Kidney capillary endothelial cell (primary cell): ENCODE results near the gene KCNG2.

ENCODE experiments used
- DNase-seq: peaks from one replicate; pipeline ENCODE4 v3.0.0-alpha.2; 2018; ENCODE audit warnings: low spot score

Gene KCNG2

DNA sequence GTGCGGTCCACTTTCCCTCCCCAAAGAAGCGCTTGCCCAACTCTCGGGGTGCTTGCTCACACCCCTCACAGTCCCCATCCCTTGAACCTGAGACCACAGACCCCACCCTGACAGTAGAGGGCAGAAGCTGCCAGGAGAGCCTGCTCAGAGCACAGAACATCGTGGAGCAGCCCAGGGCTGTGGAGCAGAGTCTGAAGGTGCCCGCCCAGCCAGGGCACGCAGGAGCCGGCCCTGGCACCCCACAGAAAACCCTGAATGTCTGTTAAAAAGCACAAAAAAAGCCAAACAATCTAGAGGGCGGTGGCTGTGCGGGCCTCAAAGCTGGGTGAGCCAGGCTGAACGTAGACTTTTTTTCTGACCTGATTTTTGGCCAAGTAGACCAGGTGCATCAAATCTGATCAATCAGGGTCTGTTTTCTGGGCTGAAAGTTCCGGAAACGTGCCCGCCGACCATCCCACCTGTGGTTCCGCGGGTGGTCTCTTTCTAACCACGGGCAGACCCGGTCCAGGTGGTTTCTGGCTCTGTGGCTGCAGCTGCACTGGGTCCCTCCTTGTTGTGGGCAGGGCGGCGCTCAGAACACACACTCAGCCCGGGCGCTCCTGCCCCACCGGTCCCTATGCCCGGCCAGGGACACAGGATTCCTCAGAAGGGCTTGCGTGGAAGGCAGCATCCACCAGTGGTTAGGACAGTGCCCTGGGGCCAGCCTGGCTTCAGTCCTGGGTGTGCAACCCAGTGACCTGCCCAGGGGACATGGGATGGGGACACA, 87.4 kb downstream of the KCNG2 start:
- DNase-seq: no peak

DNA sequence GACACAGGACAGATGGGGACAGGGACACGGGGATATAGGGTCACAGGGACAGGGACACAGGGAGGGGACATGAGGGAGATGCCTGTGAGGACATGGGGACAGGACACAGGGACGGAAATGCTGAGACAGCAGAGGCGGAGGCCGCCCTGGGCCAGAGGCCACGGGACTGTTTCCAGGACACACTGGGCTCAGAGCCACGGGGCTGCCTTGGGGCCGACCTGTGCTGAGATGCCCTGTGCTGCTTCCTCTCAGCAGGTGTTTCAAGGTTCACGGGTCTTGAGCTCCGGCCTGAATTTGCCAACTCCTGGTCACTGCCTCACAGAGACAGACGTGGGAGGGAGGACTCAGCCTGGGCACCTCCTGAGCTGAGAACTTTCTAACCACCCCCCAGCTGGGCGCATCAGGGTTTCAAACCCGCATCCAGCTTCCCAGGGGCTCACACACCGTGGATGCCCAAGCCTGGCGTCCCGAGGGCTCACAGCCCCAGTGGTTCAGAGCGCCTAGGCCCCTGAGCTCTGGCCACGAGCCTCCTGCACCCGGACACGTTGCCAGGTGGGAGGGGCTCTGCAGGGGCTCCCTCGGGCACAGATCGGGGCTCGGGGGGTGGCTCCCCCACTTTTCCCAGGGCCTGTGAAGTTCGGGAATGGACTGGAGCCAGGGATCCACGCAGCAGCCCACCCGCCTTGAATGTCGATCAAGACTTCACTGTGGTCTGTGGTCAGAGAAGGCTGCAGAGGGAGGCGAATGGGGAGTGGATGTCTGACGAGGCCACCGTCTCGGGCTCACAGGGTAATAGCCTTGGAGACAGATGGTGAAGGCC, 89.7 kb downstream of the KCNG2 start:
- DNase-seq: no peak

DNA sequence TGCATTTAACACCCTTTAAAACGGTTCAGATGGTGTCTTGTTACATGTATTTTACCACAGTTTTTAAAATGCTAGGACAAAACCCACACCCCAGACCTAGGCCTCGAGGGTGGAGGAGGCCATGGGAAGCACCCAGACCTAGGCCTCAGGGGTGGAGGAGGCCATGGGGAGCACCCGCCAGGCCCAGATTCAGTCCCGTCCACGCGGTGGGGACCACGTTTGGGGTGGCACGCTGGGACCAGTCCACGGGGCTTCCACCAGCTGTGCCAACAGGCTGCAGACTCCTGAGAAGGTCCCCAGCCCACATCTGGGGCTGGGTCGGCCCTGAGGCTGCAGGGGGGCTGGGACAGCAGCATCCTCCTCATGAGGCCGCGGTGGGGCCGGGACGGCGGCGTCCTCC, 90.3 kb downstream of the KCNG2 start:
- no peak for DNase-seq

DNA sequence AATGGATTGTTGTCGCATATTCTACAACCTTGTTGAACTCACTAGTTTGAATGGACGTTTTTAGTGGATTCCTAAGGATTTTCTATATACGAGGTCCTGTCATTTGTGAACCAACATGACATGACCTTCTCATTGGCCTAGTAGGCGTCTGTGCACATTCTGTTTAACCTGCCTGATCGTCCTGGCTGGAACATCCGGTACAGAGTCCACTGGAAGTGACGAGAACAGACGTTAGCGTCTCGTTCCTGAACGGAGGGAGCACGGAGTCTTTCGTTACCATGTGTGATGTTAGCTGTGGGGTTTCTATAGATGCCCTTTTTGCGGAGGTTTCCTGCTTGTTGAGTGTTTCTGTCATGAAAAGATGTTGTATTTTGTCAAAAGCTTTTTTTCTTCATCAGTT, 91.8 kb downstream of the KCNG2 start:
- DNase-seq: no peak

DNA sequence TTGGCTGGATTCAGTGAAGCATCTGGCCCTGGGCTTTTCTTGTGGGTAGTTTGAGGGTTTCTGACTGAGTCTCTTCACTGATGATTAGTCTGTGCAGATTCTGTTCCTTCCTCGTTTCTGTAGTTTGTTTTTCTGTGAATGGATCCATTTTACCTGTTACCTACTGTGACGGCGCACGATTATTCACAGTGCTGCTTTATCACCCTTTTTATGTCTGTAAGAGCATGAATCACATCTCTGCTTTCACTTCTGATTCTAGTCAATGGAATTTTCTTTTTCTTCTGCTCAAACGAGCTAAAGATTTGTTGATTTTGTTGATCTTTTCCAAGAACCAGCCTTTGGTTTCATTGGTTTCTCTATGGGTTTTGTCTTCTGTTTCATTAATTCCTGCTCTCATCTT, 92.9 kb downstream of the KCNG2 start:
- no peak for DNase-seq

DNA sequence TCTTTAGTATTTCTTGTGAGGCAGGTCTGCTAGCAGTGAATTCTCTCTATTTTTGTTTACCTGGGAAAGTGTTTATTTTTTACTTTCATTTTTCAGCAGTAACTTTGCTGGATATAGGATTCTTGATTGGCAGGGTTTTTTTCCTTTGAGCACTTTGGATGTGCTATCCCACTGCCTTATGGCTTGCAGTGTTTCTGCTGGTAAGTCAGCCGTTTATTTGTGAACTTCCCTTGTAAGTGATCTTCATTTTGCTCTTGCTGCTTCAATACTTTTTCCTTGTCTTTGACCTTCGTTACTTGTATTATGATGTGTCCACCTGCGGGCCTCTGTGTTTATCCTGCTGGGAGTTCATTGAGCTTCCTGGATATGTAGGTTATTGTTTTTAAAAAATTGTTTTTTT, 99.0 kb downstream of the KCNG2 start:
- DNase-seq: no peak

DNA sequence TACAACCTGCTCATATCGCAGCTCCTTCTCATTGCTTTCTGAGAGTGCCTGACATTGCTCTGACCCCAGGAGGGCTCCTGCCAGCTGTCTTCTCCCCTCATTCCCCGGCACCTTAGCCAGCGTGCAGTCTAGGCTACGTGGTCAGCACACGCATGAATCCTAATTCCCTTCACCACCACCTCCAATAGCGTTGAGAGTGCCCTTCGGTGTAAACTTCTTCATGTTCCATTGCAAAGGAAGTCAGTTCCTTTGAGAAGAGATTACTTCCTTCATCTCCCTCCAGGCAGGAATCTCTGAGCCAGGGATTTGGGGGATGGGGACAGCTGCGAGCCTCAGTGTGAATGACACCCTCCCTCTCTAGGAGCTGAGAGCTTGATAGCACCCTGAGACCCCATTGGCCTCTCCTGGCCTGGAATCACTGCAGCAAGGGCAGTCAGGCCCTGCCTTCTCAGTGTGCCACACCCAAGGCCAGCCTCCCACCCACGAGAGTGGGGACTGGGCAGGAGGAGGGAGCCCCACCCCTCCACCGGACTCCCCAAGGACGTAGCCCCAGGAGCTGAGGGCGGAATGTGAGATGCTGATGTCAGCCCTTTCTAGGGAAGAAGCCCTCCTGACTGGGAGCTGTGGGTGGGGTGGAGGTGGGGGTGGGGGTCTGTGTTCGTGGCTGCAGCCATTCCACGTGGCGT, 100.3 kb downstream of the KCNG2 start:
- no peak for DNase-seq

DNA sequence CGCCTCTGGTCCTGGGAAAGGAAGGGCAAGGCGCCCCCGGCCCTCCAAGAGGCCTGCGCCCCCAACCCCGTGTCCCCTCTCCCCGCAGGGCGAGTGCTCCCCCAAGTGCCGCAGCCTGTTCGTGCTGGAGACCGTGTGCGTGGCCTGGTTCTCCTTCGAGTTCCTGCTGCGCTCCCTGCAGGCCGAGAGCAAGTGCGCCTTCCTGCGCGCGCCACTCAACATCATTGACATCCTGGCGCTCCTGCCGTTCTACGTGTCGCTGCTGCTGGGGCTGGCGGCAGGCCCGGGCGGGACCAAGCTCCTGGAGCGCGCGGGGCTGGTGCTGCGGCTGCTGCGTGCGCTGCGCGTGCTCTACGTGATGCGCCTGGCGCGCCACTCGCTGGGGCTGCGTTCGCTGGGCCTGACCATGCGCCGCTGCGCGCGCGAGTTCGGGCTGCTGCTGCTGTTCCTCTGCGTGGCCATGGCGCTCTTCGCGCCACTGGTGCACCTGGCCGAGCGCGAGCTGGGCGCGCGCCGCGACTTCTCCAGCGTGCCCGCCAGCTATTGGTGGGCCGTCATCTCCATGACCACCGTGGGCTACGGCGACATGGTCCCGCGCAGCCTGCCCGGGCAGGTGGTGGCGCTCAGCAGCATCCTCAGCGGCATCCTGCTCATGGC, 101.3 kb downstream of the KCNG2 start:
- DNase-seq: no peak

DNA sequence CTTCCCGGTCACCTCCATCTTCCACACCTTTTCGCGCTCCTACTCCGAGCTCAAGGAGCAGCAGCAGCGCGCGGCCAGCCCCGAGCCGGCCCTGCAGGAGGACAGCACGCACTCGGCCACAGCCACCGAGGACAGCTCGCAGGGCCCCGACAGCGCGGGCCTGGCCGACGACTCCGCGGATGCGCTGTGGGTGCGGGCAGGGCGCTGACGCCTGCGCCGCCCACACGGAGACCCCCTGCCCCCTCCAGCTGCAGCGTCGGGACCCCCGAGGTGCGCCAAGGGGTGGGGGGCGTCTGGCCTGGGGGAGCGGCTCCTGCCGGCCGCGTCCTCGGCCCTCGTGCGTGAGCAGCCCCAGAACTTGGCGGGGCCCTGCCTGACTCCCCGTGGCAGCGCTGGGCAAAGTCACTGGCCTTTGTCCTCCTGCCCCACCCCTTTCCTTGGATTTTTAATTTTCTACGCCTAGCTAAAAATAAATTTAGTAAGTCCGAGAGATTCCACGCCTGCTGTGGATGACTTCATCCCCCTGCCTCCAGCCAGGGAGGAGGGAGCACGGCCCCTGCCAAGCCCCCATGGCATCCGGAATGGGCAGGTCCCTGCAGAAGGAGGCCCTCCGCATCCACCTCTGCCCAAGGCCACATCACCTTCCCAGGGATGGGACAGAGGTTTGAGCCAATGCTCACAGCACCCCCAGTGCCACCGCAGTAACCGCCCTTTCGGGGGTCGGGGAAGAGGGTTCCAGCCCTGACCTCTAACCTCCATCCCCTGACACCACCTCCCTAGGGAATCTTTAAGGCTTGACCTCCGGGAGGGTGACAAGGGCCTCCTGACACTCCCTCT, 102.1 kb downstream of the KCNG2 start:
- DNase-seq: no peak

DNA sequence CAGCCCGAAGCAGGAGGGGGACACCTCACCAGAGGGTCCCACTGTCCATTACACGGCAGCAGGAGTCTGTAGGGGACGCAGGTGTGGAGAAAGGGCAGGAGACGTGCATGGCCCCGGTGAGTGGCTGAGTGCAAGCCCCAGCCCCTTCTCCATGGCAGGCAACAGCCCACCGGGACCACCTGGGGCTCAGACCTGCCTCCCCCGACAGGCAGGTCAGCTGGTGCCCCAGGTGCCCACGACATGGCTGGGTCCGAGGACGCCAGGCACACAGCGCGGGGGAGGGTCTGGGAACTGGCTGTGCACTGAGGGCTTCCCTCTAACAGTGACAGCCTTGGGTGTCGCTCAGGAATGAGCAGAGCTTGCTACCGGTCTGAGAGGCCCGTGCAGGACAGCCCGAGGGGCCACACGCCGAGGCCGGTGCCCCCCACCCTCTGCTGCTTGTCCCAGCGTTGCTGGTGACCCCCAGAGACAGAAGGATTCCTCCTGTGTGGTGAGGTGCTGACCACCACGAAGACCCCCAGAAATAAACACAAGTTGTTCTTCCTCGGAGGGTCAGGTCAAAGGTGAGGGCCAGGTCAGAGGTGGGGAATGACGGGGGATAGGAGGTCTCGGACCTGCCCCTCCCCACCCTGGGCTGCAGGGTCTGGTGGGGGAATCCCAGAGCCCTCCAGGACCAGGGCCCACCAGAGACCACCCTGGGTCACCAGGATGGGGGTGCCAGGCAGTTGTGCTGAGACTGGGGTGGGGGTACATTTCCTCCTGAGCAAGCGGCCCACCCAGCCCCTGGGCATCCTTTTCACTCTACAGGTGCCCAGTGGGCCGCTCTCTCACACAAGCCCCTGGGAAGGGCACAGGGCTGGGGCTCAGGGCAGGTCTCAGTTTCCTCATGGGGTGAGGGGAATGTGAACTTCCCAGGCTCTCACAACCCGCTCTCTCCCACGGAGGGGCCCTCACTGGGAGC, 103.2 kb downstream of the KCNG2 start:
- no peak for DNase-seq

DNA sequence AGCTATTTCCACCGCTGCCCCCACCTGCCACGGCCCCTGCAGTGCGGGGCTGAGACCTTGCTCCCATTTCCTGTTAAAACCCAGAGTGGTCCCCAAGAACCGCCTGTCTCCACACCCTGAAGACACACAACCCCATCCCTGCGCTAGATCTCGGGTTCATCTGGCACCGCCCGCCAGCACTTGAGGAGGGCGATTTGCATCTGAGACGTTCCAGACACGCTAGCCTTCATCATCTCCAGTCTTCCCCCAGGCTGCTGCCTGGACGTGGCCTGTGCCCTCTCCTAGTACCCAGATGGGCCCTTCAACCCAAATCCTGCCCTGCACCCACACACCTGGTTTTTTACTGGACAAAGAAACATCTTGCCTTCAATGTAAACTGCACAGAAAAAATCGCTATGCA, 103.9 kb downstream of the KCNG2 start:
- DNase-seq: no peak

DNA sequence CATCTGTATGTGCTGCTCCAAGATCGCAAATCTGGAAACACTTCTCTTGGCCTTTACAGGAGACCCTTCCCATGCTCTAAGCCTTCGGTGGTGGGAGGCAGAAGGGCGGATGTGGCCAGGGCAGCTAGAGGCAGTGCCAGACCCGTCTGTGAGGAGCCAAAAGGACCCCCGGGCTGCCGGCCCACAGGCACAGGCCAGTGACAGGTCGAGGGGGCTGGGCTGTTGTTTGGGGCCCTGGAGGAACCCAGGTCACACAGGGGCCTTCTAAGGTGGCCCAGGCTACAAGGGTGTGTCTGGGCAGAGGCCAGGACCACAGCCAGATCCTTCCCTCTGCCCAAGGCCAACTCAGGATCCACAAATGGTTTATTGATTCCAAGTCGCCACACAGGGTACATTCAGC, 104.3 kb downstream of the KCNG2 start:
- no peak for DNase-seq

DNA sequence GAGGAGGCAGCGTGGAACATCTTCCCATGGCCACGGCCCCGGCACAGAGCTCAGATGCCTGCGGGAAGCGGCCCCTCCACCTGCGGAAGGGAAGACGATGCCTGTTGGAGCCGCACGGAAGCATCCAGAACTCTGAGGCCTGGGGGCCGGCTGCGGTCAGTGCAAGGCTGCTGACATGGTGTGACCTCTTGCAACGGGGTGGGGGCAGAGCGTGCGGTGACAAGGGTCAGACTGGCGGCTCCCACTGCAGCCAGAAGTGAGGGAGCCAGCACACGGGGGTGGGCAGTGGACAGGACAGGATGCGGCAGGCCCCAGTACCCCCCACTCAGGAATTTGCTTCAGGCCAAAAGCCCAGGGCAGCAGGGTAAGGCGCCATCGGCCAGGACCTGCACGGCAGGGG, 104.9 kb downstream of the KCNG2 start:
- DNase-seq: no peak

DNA sequence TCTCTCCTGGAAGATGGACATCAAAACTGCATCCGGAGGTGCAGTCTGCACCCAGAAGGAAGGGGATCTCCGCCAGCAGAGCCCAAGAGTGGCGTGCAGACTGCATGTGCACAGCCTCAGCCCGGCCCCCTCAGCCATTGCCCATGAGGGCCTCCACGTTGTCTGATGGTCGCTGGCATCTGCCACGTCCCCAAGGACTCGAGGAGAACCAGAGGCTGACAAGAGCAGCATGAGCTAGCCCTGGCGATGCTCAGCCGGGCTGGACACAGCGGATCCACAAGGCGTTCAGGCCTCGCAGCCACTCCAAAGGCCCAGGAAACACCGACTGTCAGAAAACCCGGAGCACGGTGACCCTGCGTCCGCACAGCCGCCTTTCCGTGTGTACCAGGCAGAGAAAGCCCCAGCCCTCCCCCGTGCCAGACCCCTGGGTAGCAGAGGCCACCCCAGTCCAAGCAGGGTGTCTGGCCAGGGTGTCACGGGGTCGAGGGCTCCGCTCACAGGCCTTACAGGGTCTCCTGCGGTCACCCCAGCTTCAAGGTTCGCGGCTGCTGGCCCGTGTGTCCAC, 105.4 kb downstream of the KCNG2 start:
- no peak for DNase-seq

DNA sequence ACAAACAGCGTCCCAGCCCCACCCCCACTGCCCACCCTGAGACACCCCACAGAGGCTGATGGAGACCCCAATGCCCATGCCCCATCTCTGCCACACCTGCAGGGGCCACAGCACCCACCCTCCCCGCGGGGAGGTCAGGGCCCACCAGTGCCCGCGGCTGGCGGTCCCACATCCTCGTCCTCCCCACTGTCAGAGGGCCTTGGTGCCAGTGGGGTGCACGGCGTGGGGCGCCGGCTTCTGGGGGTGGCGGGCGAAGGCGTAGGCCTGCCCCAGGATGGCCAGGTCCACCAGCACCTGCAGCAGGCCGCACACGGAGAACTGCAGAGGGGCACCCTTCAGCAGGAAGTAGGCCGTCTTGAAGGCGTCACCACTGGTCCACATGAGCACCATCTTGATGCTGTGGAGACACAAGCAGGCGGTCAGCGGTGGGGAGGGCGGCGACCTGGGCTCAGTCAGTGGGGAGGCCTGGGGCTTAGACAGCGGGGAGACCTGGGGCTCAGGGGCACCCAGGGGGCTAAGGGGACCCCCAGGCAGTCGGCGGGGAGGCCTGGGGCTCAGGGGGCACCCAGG, 106.1 kb downstream of the KCNG2 start:
- no peak for DNase-seq

DNA sequence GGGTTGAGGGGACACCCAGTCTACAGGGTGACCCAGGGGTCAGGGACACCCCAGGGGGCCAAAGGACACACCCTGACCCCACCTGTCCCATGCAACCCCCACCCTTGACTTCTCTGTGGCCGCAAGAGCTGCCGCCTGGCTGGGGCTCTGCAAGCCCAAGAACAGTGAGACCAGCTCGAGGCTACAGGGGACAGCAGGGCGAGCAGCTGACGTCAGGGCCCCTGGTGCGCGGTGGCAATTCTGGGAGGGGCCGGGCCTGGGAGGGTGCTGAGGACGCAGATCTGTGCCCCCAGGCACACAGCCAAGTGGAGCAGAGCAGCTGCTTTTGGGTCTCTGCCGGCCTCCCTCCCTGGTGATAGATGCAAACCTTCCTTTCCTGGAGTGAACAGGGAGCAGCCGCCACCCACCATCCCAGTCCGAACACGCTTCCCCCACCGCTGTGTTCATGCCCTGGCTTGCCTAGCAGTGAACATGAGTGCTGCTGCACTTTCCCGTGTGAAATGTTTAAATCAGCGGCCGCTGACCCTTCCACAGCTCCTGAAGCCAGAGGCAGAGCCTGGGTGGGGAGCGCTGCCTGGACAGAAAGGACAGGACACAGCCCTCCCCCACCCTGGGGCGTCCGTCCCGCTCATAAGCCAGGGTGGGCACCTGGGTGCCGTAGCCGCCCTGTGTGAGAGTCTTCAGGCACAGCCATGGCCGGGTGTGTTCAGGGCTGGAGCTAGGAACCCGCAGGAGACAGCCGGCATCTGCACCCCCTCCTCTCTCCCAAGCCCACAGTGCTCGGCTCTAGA, 106.8 kb downstream of the KCNG2 start:
- no peak for DNase-seq

DNA sequence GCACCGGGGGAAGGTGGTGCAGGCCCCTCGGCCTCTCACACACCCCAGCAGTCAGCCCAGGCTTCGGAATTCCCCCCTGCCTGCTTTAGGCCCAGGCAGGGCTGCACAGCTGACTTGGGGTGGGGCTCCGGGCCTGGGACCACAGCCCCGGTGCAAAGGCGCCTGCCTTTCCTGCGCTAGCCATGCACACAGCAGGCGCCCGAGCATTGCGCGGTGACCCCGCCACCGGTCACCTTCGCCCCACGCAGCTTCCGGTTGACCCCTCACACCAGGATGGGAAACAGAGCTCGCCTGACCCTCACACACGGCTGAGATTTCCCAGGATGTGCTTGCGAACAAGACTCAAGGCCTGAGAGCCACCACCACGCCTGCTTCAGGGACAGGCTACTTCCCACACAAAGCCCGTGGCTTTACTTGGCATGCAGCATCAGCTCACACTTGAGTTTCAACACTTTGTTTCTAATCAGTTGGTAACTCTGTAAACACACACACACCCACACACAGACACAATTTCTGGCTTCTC, 107.7 kb downstream of the KCNG2 start:
- no peak for DNase-seq

DNA sequence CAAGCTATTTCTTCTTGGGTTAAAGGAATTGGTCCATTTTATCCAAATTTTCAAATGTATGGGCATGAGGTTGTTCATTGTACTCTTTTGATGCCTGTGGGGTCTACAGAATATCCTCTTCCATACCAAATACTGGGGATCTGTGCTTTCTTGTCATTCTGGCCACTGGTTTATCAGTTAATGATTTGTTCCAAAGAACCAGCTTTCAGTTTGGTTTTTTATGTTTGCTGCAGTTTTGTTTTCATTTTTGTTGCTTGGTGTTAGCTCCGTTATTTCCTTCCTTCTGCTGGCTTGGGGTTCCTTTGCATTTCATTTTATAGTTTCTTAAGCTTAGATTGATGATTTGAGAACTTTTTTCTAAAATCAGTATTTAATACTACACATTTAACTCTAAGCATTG, 108.3 kb downstream of the KCNG2 start:
- DNase-seq: no peak

DNA sequence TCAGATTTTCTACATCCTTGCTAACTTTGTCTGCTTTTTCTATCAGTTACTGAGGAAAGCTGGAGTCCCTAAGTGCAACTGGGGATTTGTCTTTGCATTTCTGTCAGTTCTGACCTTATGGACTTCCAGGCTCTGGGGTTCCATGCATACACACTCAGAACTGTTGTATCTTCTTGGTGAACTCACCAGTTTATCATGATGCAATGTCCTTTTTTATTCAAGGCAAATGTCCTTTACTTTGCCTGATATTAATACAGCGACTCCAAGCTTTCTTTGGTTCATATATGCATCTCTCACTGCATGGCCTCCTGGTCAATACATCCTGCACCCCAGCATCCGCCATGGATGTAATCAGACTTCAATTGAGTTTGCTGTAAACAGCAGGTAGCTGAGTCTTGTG, 109.0 kb downstream of the KCNG2 start:
- DNase-seq: no peak
